ENCODE data around the gene RPS6KA2. TPM values are rescaled to one million over a fixed set of nuclear protein-coding genes. Genes with fewer than 3 reads are reported as not detected.

Gene RPS6KA2
- total RNA-seq, 4 donors from 2014 or later, result 64.9 to 101 (median 81.6) TPM

DNA sequence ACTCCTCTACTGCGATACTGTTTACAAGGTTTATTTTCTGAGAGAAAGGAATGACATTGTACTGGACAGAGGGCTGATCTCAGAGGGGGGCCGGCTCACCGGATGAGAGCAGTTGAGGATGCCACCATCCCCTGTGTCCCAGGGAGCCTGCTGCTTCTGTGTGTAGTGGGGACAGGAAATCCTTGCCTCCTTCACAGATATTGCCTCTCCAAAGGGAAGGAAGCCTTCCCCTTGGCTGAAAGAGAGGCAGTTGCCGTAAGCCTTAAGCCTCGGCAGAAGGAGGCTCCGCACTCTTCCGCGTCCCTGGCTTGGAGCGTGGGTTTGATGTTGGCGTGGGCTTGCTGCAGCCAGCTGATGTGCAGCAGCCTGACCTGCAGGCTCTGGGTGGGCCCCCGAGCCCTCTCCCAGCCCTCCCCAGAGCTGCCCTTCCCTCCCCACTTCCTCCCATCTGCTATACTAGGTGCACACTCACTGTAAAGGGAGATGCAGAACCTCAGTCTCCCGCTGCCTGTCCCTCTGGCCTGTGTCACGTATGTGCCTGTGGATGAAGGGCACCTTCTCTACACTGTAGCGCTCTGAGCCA lies 45.7 kb upstream of the RPS6KA2 start:
- no peak overlapping the region for H3K27ac ChIP-seq
- H3K36me3 ChIP-seq, result no peaks in the 10 kb centered on the region
- no peaks in the 10 kb centered on the region for H3K27me3 ChIP-seq
- no peaks in the 10 kb centered on the region for H3K9me3 ChIP-seq
- intact Hi-C loops (cut with DNase I), result no loop called here
- no peak for TF ChIP-seq POLR2A (IDR thresholded peaks at IDR 0.05)
- TF ChIP-seq, protein P1, sequence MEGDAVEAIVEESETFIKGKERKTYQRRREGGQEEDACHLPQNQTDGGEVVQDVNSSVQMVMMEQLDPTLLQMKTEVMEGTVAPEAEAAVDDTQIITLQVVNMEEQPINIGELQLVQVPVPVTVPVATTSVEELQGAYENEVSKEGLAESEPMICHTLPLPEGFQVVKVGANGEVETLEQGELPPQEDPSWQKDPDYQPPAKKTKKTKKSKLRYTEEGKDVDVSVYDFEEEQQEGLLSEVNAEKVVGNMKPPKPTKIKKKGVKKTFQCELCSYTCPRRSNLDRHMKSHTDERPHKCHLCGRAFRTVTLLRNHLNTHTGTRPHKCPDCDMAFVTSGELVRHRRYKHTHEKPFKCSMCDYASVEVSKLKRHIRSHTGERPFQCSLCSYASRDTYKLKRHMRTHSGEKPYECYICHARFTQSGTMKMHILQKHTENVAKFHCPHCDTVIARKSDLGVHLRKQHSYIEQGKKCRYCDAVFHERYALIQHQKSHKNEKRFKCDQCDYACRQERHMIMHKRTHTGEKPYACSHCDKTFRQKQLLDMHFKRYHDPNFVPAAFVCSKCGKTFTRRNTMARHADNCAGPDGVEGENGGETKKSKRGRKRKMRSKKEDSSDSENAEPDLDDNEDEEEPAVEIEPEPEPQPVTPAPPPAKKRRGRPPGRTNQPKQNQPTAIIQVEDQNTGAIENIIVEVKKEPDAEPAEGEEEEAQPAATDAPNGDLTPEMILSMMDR (IDR thresholded peaks at IDR 0.05), result no peak
- WGBS, 2 donors, result 67 to 75% methylated on average over 13 to 14 of the region's 14 CpGs
- no peak for DNase-seq
- no peak overlapping the region for H3K4me3 ChIP-seq (replicated peaks in 1 of 3)
- peaks cover 0 to 2% of the 10 kb centered on the region in 2 donors for H3K4me1 ChIP-seq

DNA sequence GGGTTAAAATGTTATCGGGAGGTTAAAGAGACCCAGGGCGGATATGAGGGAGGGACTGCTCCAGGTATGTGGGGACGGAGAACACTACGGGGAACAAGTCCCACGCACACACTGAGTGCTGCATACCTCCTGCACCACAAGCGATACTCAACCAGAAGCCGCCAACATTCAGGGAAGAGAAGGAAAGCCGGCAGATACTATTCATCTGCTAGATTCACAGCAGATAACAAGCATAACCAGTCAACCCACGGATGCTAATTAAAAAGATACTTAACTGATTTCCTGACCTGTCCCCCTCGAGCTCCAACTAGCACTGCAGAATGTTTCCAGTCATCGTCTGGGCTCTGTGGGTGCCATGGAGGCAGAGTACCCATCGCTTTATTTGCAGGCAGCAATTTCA lies 45.1 kb upstream of the RPS6KA2 start:
- WGBS, 2 donors, result 64 to 70% methylated on average over 12 of the region's 12 CpGs
- no peak overlapping the region for H3K4me3 ChIP-seq (replicated peaks in 1 of 3)
- TF ChIP-seq, protein P1 (IDR thresholded peaks at IDR 0.05), result no peak
- no peak for TF ChIP-seq POLR2A (IDR thresholded peaks at IDR 0.05)
- no peaks in the 10 kb centered on the region for H3K9me3 ChIP-seq
- no peak for DNase-seq
- H3K36me3 ChIP-seq, result no peaks in the 10 kb centered on the region
- intact Hi-C loops (cut with DNase I), result no loop called here
- H3K27me3 ChIP-seq, result no peaks in the 10 kb centered on the region
- no peak overlapping the region for H3K27ac ChIP-seq
- peaks cover 0 to 2% of the 10 kb centered on the region in 2 donors for H3K4me1 ChIP-seq

DNA sequence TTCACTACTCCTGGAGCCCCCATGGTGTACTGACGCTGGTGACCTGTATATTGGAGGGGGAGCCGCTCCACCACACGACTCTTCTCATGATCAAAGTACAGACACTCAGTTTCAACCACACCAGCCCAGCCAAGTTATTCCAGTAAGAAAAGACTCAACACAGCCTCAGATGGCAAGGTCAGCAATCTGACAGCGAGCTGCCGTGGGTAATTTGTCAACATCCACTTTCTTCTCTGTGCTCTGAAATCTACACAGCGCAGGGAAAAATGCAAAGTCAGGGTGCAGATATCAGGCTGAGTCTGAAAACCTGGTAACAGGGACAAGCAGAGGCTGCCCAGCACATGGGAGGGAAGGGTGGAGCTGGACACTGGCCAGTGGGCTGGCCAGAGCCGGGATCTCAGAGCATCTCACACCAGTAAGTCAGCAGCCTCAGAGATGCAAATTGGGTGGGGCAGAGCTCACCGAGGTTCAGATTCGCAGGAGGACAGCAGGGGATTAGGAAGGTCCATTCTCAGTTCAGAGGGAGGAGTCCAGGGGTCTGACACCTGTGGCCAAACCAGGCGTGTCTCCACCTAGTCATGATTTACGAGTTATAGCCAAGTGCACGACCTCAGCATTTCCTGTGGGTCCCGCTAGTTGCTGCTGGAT lies 44.5 kb upstream of the RPS6KA2 start:
- 43 to 61% methylated on average over 11 to 13 of the region's 13 CpGs for WGBS, 2 donors
- H3K27ac ChIP-seq, result no peak overlapping the region
- peaks cover 0 to 2% of the 10 kb centered on the region in 2 donors for H3K4me1 ChIP-seq
- no peaks in the 10 kb centered on the region for H3K27me3 ChIP-seq
- intact Hi-C loops (cut with DNase I), result no loop called here
- H3K4me3 ChIP-seq (replicated peaks in 1 of 3), result no peak overlapping the region
- TF ChIP-seq POLR2A (IDR thresholded peaks at IDR 0.05), result no peak
- TF ChIP-seq, protein P1 (IDR thresholded peaks at IDR 0.05), result no peak
- H3K9me3 ChIP-seq, result no peaks in the 10 kb centered on the region
- no peaks in the 10 kb centered on the region for H3K36me3 ChIP-seq
- DNase-seq, result no peak

DNA sequence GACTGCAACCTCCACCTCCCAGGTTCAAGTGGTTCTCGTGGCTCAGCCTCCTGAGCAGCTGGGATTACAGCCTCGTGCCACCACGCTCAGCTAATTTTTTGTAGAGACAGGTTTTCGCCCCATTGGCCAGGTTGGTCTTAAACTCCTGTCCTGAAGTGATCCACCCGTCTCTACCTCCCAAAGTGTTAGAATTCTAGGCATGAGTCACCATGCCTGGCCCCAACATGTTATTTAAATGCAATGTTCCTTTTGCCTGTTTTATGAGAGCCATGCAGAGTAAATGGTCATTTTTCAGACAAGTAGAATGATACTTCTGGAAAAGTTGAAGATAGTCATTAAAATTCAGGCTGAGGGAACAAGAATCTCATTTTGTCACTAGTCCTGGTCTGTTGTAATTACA lies 43.8 kb upstream of the RPS6KA2 start:
- no peaks in the 10 kb centered on the region for H3K9me3 ChIP-seq
- no peaks in the 10 kb centered on the region for H3K27me3 ChIP-seq
- no peak overlapping the region for H3K4me3 ChIP-seq (replicated peaks in 1 of 3)
- no peaks in the 10 kb centered on the region for H3K36me3 ChIP-seq
- no peak overlapping the region for H3K27ac ChIP-seq
- intact Hi-C loops (cut with DNase I), result no loop called here
- WGBS, 2 donors, result 87 to 90% methylated on average over 5 of the region's 5 CpGs
- peaks cover 0 to 2% of the 10 kb centered on the region in 2 donors for H3K4me1 ChIP-seq
- no peak for TF ChIP-seq POLR2A (IDR thresholded peaks at IDR 0.05)
- TF ChIP-seq, protein P1 (IDR thresholded peaks at IDR 0.05), result no peak
- DNase-seq, result no peak

DNA sequence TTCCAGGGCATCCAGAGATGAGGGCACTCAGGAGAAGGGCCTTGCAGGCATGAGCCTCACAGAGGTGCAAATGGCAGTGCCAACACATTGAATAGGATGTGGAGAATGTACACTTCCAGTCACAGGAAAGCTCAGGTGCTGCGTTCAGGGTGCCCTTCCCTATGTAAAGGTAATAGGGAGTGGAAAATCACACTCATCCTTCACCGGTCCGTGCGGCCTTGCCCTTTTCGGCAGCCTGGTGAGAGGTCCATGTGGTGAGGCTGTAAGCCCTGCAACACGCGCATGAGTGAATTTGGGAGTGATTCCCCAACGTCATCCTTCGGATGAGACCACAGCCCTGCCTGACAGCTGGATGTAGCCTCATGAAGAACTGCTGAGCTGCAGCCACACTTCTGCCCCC lies 43.0 kb upstream of the RPS6KA2 start:
- intact Hi-C loops (cut with DNase I), result no loop called here
- no peaks in the 10 kb centered on the region for H3K9me3 ChIP-seq
- H3K36me3 ChIP-seq, result no peaks in the 10 kb centered on the region
- no peak overlapping the region for H3K27ac ChIP-seq
- DNase-seq, result no peak
- no peaks in the 10 kb centered on the region for H3K27me3 ChIP-seq
- no peak for TF ChIP-seq POLR2A (IDR thresholded peaks at IDR 0.05)
- TF ChIP-seq, protein P1 (IDR thresholded peaks at IDR 0.05), result no peak
- peaks cover 0 to 2% of the 10 kb centered on the region in 2 donors for H3K4me1 ChIP-seq
- no peak overlapping the region for H3K4me3 ChIP-seq (replicated peaks in 1 of 3)
- 94 to 95% methylated on average over 9 of the region's 9 CpGs for WGBS, 2 donors
